Testis (tissue), 5 donors: Measurements from ENCODE around the gene PCID2. TPM values are rescaled to one million over a fixed set of nuclear protein-coding genes. Genes with fewer than 3 reads are reported as not detected.
"Not testable (repeated sequence)": the region's sequence is repeated elsewhere in the genome, so short reads cannot be mapped to it uniquely, and the experiment has no call there.

Experiments
- DNase-seq: peaks from one replicate; pipeline ENCODE4 v3.0.0-alpha.2; 2019
- H3K27ac ChIP-seq, 2 donors: fragments of 200-600 bp; sonication (generic); one replicate each; pipeline ENCODE4 v1.5.1; 2019
- H3K27me3 ChIP-seq: fragments of 200-600 bp; sonication (generic); one replicate; pipeline ENCODE4 v1.5.1; 2019
- H3K36me3 ChIP-seq: fragments of 200-600 bp; sonication (generic); one replicate; pipeline ENCODE4 v1.5.1; 2017; ENCODE audit warnings: low read depth; ENCODE audit errors: missing control alignments
- H3K4me1 ChIP-seq: fragments of 200-600 bp; sonication (generic); one replicate; pipeline ENCODE4 v1.5.1; 2019
- H3K4me3 ChIP-seq, 2 donors: fragments of 200-600 bp; sonication (generic); one replicate each; pipeline ENCODE4 v1.5.1; 2017 to 2019
- H3K9me3 ChIP-seq: fragments of 200-600 bp; sonication (generic); one replicate; pipeline ENCODE4 v1.5.1; 2017
- CTCF ChIP-seq, 3 experiments: fragments of 450-650 bp in 2 of 3; fragments of 200-600 bp in 1 of 3; sonication (generic) in 1 of 3; IDR thresholded peaks; one replicate each; pipeline ENCODE4 v1.5.1; 2016 to 2019; ENCODE audit warnings: antibody characterized with exemption in 3 of 3, mild to moderate bottlenecking in 2 of 3, moderate library complexity in 1 of 3
- POLR2A ChIP-seq: fragments of 450-650 bp; IDR thresholded peaks from one replicate; pipeline ENCODE4 v1.6.1; 2017; ENCODE audit warnings: antibody characterized with exemption, mild to moderate bottlenecking, moderate library complexity
- WGBS, 2 donors: methylation state at CpG; one replicate each; pipeline ENCODE4 v1.1.5; 2018; 5-methylcytosine and 5-hydroxymethylcytosine counted together
- intact Hi-C: fragments of 100-400 bp; cut with DNase I; formaldehyde crosslinking; loops from one replicate; pipeline ENCODE4 v1.15.1; 2023; ENCODE audit warnings: low total_unique reads
- long read RNA-seq, 2 donors: transcript quantifications; one replicate each; lab custom pipeline, GENCODE V29; 2026
- polyA plus RNA-seq: library from polyadenylated mRNA; stranded (reverse); fragments of 350-450 nt; fragmentation: Illumina TruSeq; extraction: RNeasy Lipid Tissue Mini Kit (QIAGEN cat#74804); gene quantifications from one replicate; pipeline ENCODE4 v1.2.3, GENCODE V29; 2014; ENCODE audit warnings: low read depth, low replicate concordance; ENCODE audit not compliant: insufficient read depth
- total RNA-seq, 2 donors: library from RNA; depleted of rRNA; stranded (reverse); fragments of >200 nt; gene quantifications; one replicate each; pipeline ENCODE4 v1.2.3, GENCODE V29; 2016

The PCID2 gene
- total RNA-seq (10 to 100 TPM; 72.2 to 73.4 TPM), polyA plus RNA-seq (130 TPM)
- long read RNA-seq, donor 1, partial matches to known transcripts, result 100 of 131 reads
- long read RNA-seq, donor 1, other reads (novel, unspliced or antisense), result 31 of 131 reads
- long read RNA-seq, donor 2, result 0 reads

GRCh38 chr13:113208421-113209335 is at the start of gene PCID2:
PCID2 (minus strand) TSS chr13:113208669; CDS start chr13:113208634, 35 bp downstream.
- intact Hi-C loops, result no loop called here
- 0 to 1% methylated on average over 24 to 63 of the region's 103 CpGs for WGBS, 2 donors
- no peaks in the 10 kb centered on the region for H3K4me1 ChIP-seq

GRCh38 chr13:113257908-113258307 is 49.4 kb upstream of the PCID2 start:
- 97% methylated on average over 6 of the region's 6 CpGs for WGBS, 2 donors
- H3K27me3 ChIP-seq, DNase-seq, H3K4me1 ChIP-seq, H3K36me3 ChIP-seq, H3K4me3 ChIP-seq, H3K9me3 ChIP-seq, H3K27ac ChIP-seq, intact Hi-C loops: not testable (repeated sequence)

More at GRCh38 chr13:113208421-113209335, at the start of gene PCID2:
- Histone ChIP-seq H3K27me3 (no peaks in the 10 kb centered on the region), H3K4me3 (peak within 1 kb of the TSS; percentile 86 to 89), H3K36me3 (no peaks in the 10 kb centered on the region), H3K27ac (peak within 1 kb of the TSS; percentile 88 to 96), H3K9me3 (no peaks in the 10 kb centered on the region)
- peak; percentile 97 for DNase-seq
- peak; percentile 44 for TF ChIP-seq POLR2A
- TF ChIP-seq CTCF (IDR thresholded peaks at IDR 0.05), result peak in 1 of 3 experiments; percentile 10

GRCh38 chr13:113252516-113253095 is 44.1 kb upstream of the PCID2 start:
- TF ChIP-seq POLR2A, result no peak
- TF ChIP-seq CTCF (IDR thresholded peaks at IDR 0.05), result no peak
- Histone ChIP-seq H3K27me3 (no peaks in the 10 kb centered on the region), H3K9me3 (no peaks in the 10 kb centered on the region), H3K27ac (no peak overlapping the region), H3K4me1 (no peaks in the 10 kb centered on the region), H3K36me3 (no peaks in the 10 kb centered on the region), H3K4me3 (no peak overlapping the region)
- DNase-seq, result no peak
- 84 to 89% methylated on average over 11 of the region's 11 CpGs for WGBS, 2 donors
- intact Hi-C loops, result no loop called here

- TF ChIP-seq CTCF (IDR thresholded peaks at IDR 0.05), result no peak
- TF ChIP-seq POLR2A, result no peak
- no peaks in the 10 kb centered on the region for H3K9me3 ChIP-seq
- H3K36me3 ChIP-seq, result no peaks in the 10 kb centered on the region
- intact Hi-C loops, result no loop called here
- no peaks in the 10 kb centered on the region for H3K27me3 ChIP-seq
- 74 to 83% methylated on average over 10 of the region's 10 CpGs for WGBS, 2 donors
- no peak overlapping the region for H3K27ac ChIP-seq
- no peak for DNase-seq
- H3K4me1 ChIP-seq, result no peaks in the 10 kb centered on the region
- no peak overlapping the region for H3K4me3 ChIP-seq
Measured at GRCh38 chr13:113245849-113246796, 37.7 kb upstream of the PCID2 start.
